Hippocampal formation (tissue), 2 donors: Measurements from ENCODE around the gene EVI5.

ENCODE experiments used
- DNase-seq, 2 donors: peaks; one replicate each; lab custom pipeline; 2025; lab: John Stamatoyannopoulos, UW

EVI5 gene

DNA sequence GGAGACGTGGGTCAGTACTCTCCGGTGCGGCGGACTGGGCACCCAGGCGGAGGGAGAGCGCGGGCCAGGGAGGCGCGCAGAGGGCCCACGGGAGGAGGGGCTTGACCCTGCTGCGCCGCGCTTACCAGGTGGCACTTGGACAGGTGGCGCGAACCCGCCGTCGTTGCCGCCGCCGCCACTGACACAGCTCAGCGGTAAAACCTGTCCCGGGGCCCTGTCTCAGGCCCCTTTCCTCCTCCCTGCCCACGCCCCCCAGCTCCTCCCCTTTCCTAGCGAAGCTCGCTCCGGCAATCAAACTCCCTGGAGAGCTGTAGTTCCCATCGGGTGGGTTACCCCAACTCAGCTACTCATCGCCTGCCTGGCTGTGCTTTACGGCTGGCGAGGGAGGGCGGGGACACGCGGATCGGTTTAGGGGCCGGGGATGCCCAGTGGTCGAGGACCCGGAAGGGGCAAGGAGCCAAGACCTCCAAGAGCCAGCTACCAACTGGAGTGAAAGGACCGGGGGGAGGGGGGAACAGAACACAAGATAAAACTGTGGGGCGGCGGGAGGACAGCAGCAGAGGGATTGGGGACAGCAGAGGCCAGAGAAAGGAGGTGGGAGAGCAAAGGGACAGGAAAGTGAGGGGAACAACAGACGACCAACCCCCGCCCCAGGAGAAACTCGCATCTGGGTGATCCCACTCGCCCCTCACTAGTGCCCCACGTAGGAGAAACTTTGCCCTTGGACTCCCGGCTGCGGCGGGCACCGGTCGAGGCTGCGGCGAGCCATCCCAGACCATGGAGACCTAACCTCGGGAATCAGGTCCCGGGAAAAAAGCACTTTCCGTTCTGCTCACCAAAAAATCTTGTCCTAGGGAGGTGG lies 301.1 kb downstream of the EVI5 start:
- no peak for DNase-seq

DNA sequence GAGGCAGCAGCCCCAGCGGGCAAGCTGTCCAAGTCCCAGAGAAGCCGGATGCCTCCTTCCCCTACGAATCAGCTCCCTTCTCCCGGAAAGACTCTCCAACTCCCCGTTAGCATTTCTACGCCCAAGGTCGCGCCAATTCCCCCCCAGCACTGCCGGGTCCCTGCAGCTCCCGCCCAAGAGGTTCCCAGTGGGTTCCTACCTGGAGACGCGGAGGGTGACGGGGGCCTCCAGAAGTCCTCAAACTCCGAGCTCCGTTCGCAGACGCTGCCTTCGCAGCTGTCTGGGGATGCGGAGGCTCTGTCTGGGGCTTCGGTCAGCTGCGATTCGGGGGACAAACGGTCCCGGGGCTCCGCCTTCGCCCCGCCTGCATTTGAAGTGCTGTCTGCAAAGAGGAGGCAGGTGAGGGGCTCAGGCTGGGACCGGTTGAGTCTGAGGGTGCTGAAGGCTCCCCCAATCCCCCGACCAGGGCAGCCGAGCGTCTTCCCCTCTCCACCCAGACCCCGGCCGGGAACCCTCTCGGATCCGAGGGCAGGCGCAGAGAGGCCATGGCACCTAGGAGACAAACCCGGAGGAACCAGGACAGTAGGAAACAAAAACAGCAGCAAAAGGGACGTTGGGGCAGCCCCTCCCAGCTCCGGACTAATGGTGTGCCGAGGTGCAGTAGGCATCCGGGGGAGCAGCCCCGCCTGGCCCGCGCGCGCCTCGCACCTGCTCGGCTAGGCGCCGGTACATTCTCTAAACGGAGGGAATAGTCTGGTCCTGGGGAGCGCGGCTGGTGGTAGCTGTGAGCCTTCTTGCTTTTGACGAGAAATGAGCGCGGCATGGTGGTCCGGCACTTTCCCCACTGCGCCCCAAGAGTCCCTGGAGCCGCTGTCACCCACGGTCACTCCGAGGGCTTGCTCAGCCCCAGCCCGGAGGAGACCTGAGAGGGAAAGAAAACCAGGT lies 302.0 kb downstream of the EVI5 start:
- DNase-seq, result no peak

- no peak for DNase-seq
Observed at GRCh38 chr1:92481971-92482664, 302.8 kb downstream of the EVI5 start.

DNA sequence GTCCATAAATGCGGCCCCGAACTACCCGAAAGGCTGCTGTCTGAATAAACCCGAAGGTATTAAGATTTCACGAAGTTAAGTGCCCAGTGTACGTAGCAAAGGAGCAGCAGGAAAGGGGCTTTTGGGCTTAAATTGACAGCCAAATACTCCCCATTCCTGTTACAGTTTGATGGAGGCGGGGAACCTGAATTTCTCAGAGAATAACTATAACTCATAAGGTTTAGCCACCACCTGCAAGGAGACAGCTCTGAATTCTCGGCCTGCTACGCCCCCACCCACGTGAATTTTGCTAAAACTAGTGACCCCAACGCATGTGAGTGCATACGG lies 303.3 kb downstream of the EVI5 start:
- no peak for DNase-seq

- DNase-seq, result no peak
Observed at GRCh38 chr1:92480813-92481598, 303.9 kb downstream of the EVI5 start.

- no peak for DNase-seq
Observed at GRCh38 chr1:92480200-92480812, 304.6 kb downstream of the EVI5 start.

- no peak for DNase-seq
Observed at GRCh38 chr1:92479587-92479986, 305.3 kb downstream of the EVI5 start.

- no peak for DNase-seq
Observed at GRCh38 chr1:92478393-92478792, 306.5 kb downstream of the EVI5 start.

GRCh38 chr1:92476071-92476631 lies 308.8 kb downstream of the EVI5 start:
- DNase-seq, result no peak

GRCh38 chr1:92475029-92475428 lies 309.9 kb downstream of the EVI5 start:
- DNase-seq, result no peak

GRCh38 chr1:92473781-92474495 lies 311.0 kb downstream of the EVI5 start:
- DNase-seq, result no peak

DNA sequence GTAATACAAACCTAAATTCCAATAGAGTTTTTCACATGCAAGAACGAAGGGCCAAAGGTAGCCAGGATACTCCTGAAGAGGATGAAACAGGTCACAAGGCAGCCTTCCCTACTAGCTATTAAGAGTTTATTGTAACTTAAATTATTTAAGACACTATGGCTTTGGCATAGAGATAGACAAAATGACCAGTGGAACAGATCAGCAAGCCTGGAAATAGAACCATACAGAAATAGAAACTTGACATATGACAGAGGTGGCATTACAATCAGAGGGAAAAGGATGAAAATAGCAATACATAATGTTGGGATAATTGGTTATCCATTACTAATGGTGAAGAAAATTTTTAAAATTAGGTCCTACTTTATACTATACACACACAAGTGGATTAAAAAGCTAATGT lies 314.7 kb downstream of the EVI5 start:
- DNase-seq, result no peak

DNA sequence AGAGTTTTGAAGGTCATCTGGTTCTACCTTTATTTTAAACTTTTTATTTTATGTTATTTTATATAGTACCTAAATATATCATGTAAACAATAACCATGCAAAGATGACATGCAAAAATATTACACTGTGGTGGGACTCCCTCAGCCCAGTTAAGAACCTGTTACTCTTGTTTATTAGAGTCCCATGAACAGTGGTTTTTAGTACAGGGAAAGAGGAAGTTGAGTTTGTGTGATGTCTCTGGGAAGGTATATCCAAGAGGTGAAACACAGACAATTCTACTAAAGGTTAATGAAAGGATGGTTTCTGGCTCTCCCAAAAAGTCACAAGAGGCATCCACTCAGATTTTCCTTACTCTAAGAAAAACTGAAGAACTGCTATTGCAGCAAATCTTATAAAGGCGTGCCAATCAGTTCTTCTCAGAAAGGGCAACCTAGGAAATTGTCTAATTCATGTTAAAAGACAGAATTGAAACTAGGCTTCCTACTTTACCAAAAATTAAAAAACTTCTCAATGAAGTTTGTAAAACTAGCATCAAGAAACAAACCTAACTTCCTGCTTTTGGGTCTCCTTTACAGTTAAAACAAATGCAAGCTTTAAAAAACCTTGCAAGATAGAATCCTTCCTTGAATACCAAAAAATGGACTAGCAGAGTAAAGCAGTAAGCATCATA lies 318.1 kb downstream of the EVI5 start:
- no peak for DNase-seq

- DNase-seq, result no peak
Observed at GRCh38 chr1:92465256-92465647, 319.7 kb downstream of the EVI5 start.

- DNase-seq, result no peak
Observed at GRCh38 chr1:92464588-92465255, 320.2 kb downstream of the EVI5 start.

GRCh38 chr1:92461364-92462097 lies 323.4 kb downstream of the EVI5 start:
- DNase-seq, result no peak

DNA sequence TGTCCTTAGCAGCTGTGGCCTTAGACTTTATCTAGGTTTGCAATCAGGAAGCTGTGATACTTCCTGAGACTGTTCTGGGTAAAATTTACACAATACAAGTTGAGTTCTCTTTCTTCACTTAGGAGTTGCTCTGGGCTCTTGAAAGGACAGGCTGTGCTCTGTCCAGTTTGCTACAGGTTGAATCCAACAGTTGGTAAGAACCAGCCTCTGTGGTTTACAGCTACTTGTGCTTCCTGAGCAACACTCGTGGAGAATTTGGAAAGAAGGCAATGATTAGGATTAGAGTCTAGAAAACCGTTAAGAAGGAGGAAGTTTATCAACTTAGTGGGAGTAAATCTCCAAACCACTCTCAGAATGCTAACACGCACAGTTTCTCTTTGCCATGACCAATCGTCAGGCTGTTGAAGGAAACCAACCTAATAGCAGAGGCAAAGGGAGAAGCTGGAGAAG lies 325.0 kb downstream of the EVI5 start:
- DNase-seq, result no peak
